ENCODE data around the gene LCN2. TPM values are rescaled to one million over a fixed set of nuclear protein-coding genes. Genes with fewer than 3 reads are reported as not detected.

The LCN2 gene
- total RNA-seq, 1 experiment from 2014 or later, result 153 TPM

DNA sequence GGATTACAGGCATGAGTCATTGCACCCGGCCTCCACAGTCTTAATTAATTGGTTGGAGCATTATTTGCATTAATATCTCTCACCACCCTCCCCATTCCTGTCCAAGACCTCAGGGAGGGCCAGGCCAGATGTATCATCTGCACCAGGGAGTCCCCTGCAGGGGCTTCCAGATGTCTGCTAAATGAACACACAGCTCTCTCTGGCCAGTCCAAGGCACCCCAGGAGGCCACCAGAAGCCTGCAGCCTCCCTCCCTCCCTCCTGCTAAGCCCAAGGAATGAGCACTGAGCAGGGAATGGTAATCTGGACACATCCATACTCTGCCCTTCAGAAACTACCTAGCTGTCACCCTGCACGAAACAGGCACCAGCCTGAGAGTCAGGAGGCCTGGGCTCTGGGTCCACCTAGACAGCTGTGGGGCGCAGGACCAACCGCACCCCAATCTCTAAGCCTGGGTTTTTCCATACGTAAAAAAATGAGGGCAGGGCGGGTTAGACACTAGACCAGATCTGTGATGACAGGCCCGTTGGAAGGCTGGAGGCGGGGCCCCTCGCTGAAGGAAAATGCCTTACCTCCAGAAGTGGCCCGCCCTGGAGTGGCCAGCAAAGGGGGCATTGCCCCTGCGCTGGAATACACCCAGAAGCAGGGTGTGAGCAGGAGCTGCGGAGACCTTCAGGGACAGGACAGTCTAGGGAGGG is 33.8 kb downstream of the LCN2 start:
- no peak overlapping the region for H3K4me3 ChIP-seq (ENCODE audit: low read length)
- TF ChIP-seq EZH2phosphoT487 (IDR thresholded peaks at IDR 0.05; ENCODE audit: borderline replicate concordance, low read length), result no peak
- TF ChIP-seq EZH2 (IDR thresholded peaks at IDR 0.05; ENCODE audit: low read length, unreplicated experiment), result no peak
- no peak for TF ChIP-seq CTCF (conservative IDR thresholded peaks at IDR 0.05; ENCODE audit: low read depth, low read length)
- H3K27ac ChIP-seq (ENCODE audit: low read length), result no peak overlapping the region
- DNase-seq (no peak), ATAC-seq (no peak)
- intact Hi-C loops (cut with micrococcal nuclease), result no loop called here
- H3K79me2 ChIP-seq (ENCODE audit: low read length), result no peaks in the 10 kb centered on the region
- H3K9ac ChIP-seq (ENCODE audit: low read length), result no peak overlapping the region
- H3K9me3 ChIP-seq (ENCODE audit: low read length), result no peaks in the 10 kb centered on the region
- peaks cover 7% of the 10 kb centered on the region for H3K36me3 ChIP-seq (ENCODE audit: low read depth, low read length)
- no peak overlapping the region for H2AFZ ChIP-seq (ENCODE audit: low read length)
- no peaks in the 10 kb centered on the region for H3F3A ChIP-seq (ENCODE audit: low read length, unreplicated experiment)
- CTCF ChIA-PET, result no interaction called here
- H3K4me1 ChIP-seq (ENCODE audit: insufficient read depth, low read length), result no peaks in the 10 kb centered on the region
- no peaks in the 10 kb centered on the region for H4K20me1 ChIP-seq (ENCODE audit: low read length)
- POLR2A ChIA-PET (ENCODE audit: unreplicated experiment), result no interaction called here
- H3K27me3 ChIP-seq (ENCODE audit: low read length), result no peaks in the 10 kb centered on the region
- BruUV-seq (replicated peaks), result no TSS peak
- no peaks in the 10 kb centered on the region for H3K9me2 ChIP-seq (replicated peaks; ENCODE audit: low read length)
- H3K4me2 ChIP-seq (ENCODE audit: low read length), result no peak overlapping the region

DNA sequence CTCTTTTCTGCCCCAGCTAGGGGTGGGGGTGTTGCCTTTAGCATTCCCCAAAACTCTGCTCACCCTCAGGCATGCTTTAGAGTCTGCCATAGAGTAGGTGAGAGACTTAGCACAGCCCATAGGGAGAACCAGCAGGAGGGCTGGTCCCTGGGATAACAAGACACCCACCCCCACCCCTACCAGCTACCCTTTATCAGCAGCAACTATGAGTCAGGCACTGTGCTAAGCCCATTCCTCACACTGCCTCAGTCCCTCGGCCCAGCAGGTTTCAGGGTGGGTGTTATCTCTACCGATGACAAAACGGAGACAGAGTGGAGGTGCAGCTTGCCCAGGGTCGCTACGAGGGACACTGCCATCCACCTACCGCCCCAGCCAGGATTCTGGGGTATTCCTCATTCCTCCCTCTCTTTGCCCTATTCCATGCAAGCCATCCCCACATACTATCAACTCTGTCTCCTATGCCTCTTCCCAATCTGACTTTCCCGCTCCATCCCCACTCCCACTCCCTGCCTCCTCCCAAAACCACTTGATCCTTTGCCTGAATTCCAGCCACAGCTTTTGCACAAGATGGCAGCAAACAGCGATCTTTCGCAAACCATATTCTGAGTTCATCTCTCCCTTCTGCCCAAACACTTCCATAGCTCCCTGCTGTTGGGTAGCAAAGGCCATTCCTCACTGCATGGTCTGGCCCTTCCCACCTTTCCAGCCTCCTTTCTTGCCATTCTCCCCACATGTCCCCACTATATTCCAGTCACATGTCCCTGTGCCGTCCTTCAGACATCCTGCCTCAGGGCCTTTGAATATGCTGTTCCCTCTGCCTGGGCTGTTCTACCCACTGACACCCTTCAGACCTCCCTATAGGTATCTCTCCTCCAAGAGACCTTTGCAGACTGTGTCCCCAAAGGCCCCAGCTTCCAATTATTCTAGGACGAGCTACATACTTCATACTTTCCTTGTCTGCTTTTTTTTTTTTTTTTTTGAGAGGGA is 37.0 kb downstream of the LCN2 start:
- H3K27ac ChIP-seq (ENCODE audit: low read length), result no peak overlapping the region
- ChIA-PET CTCF (interaction anchor here (0.5 kb wide), 1 partner anchor 228 kb away, joined by 3 read pairs; no protein-coding TSS in a partner anchor), POLR2A (ENCODE audit: unreplicated experiment) (interaction anchor here (0.6 kb wide), 1 partner anchor 57 kb away, joined by 11 read pairs; no protein-coding TSS in a partner anchor)
- H3K9me3 ChIP-seq (ENCODE audit: low read length), result no peaks in the 10 kb centered on the region
- DNase-seq (no peak), ATAC-seq (no peak)
- intact Hi-C loops (cut with micrococcal nuclease), result no loop called here
- no peaks in the 10 kb centered on the region for H4K20me1 ChIP-seq (ENCODE audit: low read length)
- no peaks in the 10 kb centered on the region; the same call in 1 of the 2 replicates for H3K4me1 ChIP-seq (ENCODE audit: insufficient read depth, low read length)
- no peak overlapping the region for H2AFZ ChIP-seq (ENCODE audit: low read length)
- H3K9me2 ChIP-seq (replicated peaks; ENCODE audit: low read length), result no peaks in the 10 kb centered on the region
- peaks cover 7% of the 10 kb centered on the region for H3K36me3 ChIP-seq (ENCODE audit: low read depth, low read length)
- H3K27me3 ChIP-seq (ENCODE audit: low read length), result no peaks in the 10 kb centered on the region
- no TSS peak for BruUV-seq (replicated peaks)
- no peak overlapping the region for H3K4me3 ChIP-seq (ENCODE audit: low read length)
- TF ChIP-seq EZH2phosphoT487 (IDR thresholded peaks at IDR 0.05; ENCODE audit: borderline replicate concordance, low read length), result no peak
- TF ChIP-seq CTCF (conservative IDR thresholded peaks at IDR 0.05; ENCODE audit: low read depth, low read length), result no peak
- no peak for TF ChIP-seq EZH2 (IDR thresholded peaks at IDR 0.05; ENCODE audit: low read length, unreplicated experiment)
- H3K9ac ChIP-seq (ENCODE audit: low read length), result no peak overlapping the region
- no peak overlapping the region for H3K4me2 ChIP-seq (ENCODE audit: low read length)
- no peaks in the 10 kb centered on the region for H3F3A ChIP-seq (ENCODE audit: low read length, unreplicated experiment)
- peaks cover 15% of the 10 kb centered on the region for H3K79me2 ChIP-seq (ENCODE audit: low read length)

All from PC-3 (cell line).